Sigmoid colon (tissue), 7 donors: ENCODE results near the gene CDH7. TPM values are rescaled to one million over a fixed set of nuclear protein-coding genes. Genes with fewer than 3 reads are reported as not detected.

ENCODE experiments used
- DNase-seq: peaks from one replicate; pipeline ENCODE4 v3.0.0-alpha.2; 2019
- H3K27ac ChIP-seq, 4 donors: fragments of 200-600 bp; sonication (generic); one replicate each; pipeline ENCODE4 v1.5.1; 2016 to 2019; ENCODE audit warnings: mild to moderate bottlenecking in 1 of 4
- H3K27me3 ChIP-seq, 3 donors: fragments of 200-600 bp; sonication (generic); one replicate each; pipeline ENCODE4 v1.5.1; 2019; ENCODE audit warnings: mild to moderate bottlenecking in 1 of 3
- H3K36me3 ChIP-seq, 4 donors: fragments of 200-600 bp; sonication (generic); one replicate each; pipeline ENCODE4 v1.5.1; 2016 to 2019
- H3K4me1 ChIP-seq, 4 donors: fragments of 200-600 bp; sonication (generic); one replicate each; pipeline ENCODE4 v1.5.1; 2017 to 2019
- H3K4me3 ChIP-seq, 4 donors: fragments of 200-600 bp; sonication (generic); one replicate each; pipeline ENCODE4 v1.5.1; 2017 to 2019; ENCODE audit warnings: mild to moderate bottlenecking in 2 of 4, moderate library complexity in 1 of 4
- H3K9me3 ChIP-seq, 4 donors: fragments of 200-600 bp in 3 of 4; sonication (generic) in 3 of 4; one replicate each; pipeline versions ENCODE4 v1.5.1 to v1.6.1; 2013 to 2019
- EP300 ChIP-seq, 4 donors: sonication (generic); formaldehyde crosslinking; IDR thresholded peaks; one replicate each; pipeline ENCODE4 v1.6.1; 2017; ENCODE audit warnings: antibody characterized with exemption in 4 of 4
- POLR2A ChIP-seq, 2 donors: fragments of 450-650 bp; IDR thresholded peaks; one replicate each; pipeline ENCODE4 v1.6.1; 2016; ENCODE audit warnings: antibody characterized with exemption in 2 of 2, mild to moderate bottlenecking in 2 of 2, moderate library complexity in 2 of 2
- POLR2AphosphoS5 ChIP-seq, 4 donors: sonication (generic); formaldehyde crosslinking; IDR thresholded peaks; one replicate each; pipeline ENCODE4 v1.6.1; 2017; ENCODE audit warnings: antibody characterized with exemption in 4 of 4
- WGBS, 2 donors: extraction: QIAGEN DNeasy Blood & Tissue Kit; methylation state at CpG; one replicate each; pipeline ENCODE4 v1.1.7; 2013; 5-methylcytosine and 5-hydroxymethylcytosine counted together
- intact Hi-C: fragments of 100-400 bp; cut with DNase I; formaldehyde crosslinking; loops from one replicate; pipeline ENCODE4 v1.15.1; 2023
- polyA plus RNA-seq, 3 donors: library from polyadenylated mRNA; stranded (reverse); fragments of 200-250 nt; gene quantifications; one replicate each; pipeline ENCODE4 v1.2.3, GENCODE V29; 2013
- total RNA-seq, 4 donors: library from RNA; depleted of rRNA; stranded (reverse); fragments of >200 nt; gene quantifications; one replicate each; pipeline ENCODE4 v1.1.0, GENCODE V29; 2016
- TF ChIP-seq, protein P1 (sequence below), 4 experiments: fragments of 450-650 bp in 3 of 4; fragments of 200-600 bp in 1 of 4; IDR thresholded peaks; one replicate each; pipeline ENCODE4 v1.5.1; 2016 to 2019; ENCODE audit warnings: antibody characterized with exemption in 4 of 4, mild to moderate bottlenecking in 3 of 4, moderate library complexity in 2 of 4
- donor health status: healthy with polysubstance abuse.
- donor health status: Bipolar disorder and iron deficiency.
- donor health status: healthy.

CDH7 gene
- total and polyA plus RNA-seq, 7 donors, result 0.01 TPM; not detected in 6

DNA sequence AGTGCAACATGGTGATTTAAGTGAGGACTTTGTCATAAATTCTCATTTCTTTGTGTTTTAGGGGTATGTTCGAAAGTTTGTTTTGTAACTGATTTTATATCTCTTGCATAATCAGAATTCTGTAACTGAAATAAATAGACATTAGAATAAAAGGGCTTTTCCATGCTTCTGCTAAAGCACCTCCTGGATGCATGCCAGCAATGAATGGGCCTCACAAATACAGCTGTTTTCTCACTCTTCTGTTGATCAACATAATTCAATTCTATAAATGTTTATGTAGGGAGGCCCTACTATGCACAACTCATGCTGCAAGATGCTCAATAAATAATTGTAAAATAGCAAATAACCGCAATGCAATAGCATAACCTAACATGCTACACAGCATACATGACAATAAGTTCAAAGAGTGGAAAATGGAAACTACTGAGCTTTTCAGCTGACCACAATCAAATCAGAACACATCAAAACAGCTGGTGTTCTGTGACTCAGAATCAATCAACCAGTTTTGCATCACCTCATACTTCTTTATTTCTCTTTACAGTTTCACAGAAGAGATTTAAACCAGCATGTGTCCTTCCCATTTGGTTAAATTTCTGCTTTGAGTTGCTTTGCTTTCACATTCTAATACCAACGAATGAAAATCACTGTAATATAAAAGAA lies 11.0 kb downstream of the CDH7 start:
- TF ChIP-seq, protein P1, sequence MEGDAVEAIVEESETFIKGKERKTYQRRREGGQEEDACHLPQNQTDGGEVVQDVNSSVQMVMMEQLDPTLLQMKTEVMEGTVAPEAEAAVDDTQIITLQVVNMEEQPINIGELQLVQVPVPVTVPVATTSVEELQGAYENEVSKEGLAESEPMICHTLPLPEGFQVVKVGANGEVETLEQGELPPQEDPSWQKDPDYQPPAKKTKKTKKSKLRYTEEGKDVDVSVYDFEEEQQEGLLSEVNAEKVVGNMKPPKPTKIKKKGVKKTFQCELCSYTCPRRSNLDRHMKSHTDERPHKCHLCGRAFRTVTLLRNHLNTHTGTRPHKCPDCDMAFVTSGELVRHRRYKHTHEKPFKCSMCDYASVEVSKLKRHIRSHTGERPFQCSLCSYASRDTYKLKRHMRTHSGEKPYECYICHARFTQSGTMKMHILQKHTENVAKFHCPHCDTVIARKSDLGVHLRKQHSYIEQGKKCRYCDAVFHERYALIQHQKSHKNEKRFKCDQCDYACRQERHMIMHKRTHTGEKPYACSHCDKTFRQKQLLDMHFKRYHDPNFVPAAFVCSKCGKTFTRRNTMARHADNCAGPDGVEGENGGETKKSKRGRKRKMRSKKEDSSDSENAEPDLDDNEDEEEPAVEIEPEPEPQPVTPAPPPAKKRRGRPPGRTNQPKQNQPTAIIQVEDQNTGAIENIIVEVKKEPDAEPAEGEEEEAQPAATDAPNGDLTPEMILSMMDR (IDR thresholded peaks at IDR 0.05), result no peak
- TF ChIP-seq POLR2A (IDR thresholded peaks at IDR 0.05) (no peak), POLR2AphosphoS5 (IDR thresholded peaks at IDR 0.05) (no peak), EP300 (IDR thresholded peaks at IDR 0.05) (no peak)
- Histone ChIP-seq H3K27ac (no peak overlapping the region), H3K4me3 (no peak overlapping the region), H3K36me3 (no peaks in the 10 kb centered on the region), H3K9me3 (no peaks in the 10 kb centered on the region), H3K4me1 (no peaks in the 10 kb centered on the region), H3K27me3 (no peaks in the 10 kb centered on the region)
- intact Hi-C loops, result no loop called here
- DNase-seq, result no peak
- WGBS, 2 donors, result 67 to 69% methylated on average over 3 of the region's 3 CpGs

DNA sequence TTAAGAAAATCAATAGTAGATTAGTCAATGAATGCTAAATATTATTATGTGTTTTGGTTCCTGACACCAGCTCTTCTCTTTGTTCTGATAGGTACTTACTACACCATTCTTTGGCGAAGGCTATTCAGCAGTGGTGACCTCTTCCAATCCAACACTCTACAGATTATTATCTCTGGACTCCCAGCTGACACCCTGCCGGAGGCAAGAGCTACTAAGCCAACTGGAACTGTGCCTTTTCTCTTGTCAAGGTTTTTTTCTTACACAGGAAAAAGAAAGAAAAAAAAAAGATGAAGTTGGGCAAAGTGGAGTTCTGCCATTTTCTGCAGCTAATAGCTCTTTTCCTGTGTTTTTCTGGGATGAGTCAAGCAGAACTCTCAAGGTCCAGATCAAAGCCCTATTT lies 11.7 kb downstream of the CDH7 start:
- H3K27ac ChIP-seq, result no peak overlapping the region
- no peak overlapping the region for H3K4me3 ChIP-seq
- intact Hi-C loops, result no loop called here
- H3K27me3 ChIP-seq, result no peaks in the 10 kb centered on the region
- WGBS, 2 donors, result 83 to 86% methylated on average over 2 of the region's 2 CpGs
- H3K36me3 ChIP-seq, result no peaks in the 10 kb centered on the region
- no peak for DNase-seq
- no peaks in the 10 kb centered on the region for H3K4me1 ChIP-seq
- TF ChIP-seq POLR2A (IDR thresholded peaks at IDR 0.05) (no peak), EP300 (IDR thresholded peaks at IDR 0.05) (no peak), POLR2AphosphoS5 (IDR thresholded peaks at IDR 0.05) (no peak)
- TF ChIP-seq, protein P1 (IDR thresholded peaks at IDR 0.05), result no peak
- H3K9me3 ChIP-seq, result no peaks in the 10 kb centered on the region

DNA sequence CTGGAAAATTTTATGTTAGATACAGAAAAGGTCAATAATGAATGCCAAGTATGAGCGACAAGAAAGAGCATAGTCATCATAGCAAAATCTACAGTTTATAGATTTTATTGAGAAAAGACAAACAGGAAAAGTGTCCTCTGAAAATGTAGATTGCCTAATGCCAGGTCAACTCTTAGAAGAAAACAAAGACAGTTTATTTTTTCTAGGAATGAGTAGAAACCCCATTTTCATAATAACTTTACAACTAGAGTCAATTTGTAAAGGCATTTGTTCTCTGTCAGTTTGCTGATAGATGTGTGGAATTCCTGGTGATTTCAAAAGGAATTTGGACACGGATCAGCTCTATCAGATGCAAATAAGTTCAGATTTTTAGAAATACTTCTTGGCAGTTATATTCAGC lies 16.6 kb downstream of the CDH7 start:
- intact Hi-C loops, result no loop called here
- Histone ChIP-seq H3K27ac (no peak overlapping the region), H3K4me1 (no peaks in the 10 kb centered on the region), H3K36me3 (no peaks in the 10 kb centered on the region), H3K9me3 (no peaks in the 10 kb centered on the region), H3K27me3 (no peaks in the 10 kb centered on the region), H3K4me3 (no peak overlapping the region)
- TF ChIP-seq POLR2A (IDR thresholded peaks at IDR 0.05) (no peak), EP300 (IDR thresholded peaks at IDR 0.05) (no peak), POLR2AphosphoS5 (IDR thresholded peaks at IDR 0.05) (no peak)
- TF ChIP-seq, protein P1 (IDR thresholded peaks at IDR 0.05), result no peak
- WGBS, 2 donors, result 78 to 86% methylated on average over 2 of the region's 2 CpGs
- no peak for DNase-seq

DNA sequence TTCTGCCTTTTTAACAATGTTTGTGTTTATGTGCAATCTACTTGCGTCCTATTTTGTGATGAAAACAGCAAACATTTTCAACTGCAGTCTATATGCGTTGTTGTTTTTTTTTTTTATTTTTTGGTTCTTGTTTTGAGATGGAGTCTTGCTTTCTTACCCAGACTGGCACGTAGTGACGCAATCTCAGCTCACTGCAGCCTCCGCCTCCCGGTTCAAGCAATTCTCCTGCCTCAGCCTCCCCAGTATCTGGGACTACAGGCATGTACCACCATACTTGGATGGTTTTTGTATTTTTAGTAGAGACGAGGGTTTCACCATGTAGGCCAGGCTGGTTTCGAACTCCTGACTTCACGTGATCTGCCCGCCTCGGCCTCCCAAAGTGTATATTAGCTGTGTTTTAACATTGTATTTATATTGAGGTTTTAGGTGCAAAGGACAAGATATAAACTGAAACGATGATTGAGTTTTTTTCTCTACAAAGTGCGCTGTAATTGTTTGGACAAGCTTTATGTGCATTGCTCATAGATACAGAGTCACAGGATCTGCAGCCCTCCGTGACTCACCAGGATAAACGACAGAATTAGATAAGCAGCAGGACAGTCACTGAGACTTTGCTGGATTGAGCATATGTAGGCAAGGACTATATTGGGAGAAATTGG lies 17.4 kb downstream of the CDH7 start:
- no peak for DNase-seq
- Histone ChIP-seq H3K36me3 (no peaks in the 10 kb centered on the region), H3K27ac (no peak overlapping the region), H3K4me1 (no peaks in the 10 kb centered on the region), H3K27me3 (no peaks in the 10 kb centered on the region), H3K4me3 (no peak overlapping the region), H3K9me3 (no peaks in the 10 kb centered on the region)
- intact Hi-C loops, result no loop called here
- TF ChIP-seq EP300 (IDR thresholded peaks at IDR 0.05), result no peak
- TF ChIP-seq POLR2A (IDR thresholded peaks at IDR 0.05), result no peak
- TF ChIP-seq POLR2AphosphoS5 (IDR thresholded peaks at IDR 0.05), result no peak
- TF ChIP-seq, protein P1 (IDR thresholded peaks at IDR 0.05), result no peak
- 73 to 82% methylated on average over 15 of the region's 15 CpGs for WGBS, 2 donors
